Stimulated activated CD8-positive, alpha-beta memory T cell treated with anti-CD3 and anti-CD28 coated beads, Interleukin-12 subunit alpha, Interleukin-12 subunit beta, amount 100 ng/mL, for 1 hour (primary cell): ENCODE results near the gene TMEM43.

Experiments
- DNase-seq: peaks from one replicate; pipeline ENCODE4 v3.0.0-alpha.2; 2020; ENCODE audit warnings: low read depth

TMEM43 gene

GRCh38 chr3:14121859-14122258 is 3.0 kb upstream of the TMEM43 start:
- no peak for DNase-seq

DNA sequence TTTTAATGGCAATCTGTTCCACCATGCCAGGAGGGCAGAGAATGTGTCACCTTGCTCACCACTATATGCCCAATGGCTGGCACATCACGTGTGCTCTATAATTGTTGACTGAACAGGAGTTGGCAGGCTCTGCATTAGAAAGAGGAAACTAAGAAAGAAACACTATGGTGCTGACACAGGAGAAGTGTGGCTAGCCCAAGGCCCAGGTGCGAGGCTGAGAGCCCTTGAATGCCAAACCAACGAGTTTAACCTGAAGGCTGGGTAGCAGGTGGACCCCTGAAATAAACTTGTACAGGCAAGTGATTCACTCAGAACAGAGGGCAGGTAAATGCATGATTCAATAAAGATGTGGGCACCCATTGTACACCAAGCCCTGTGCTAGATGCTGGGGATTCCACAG is 2.6 kb upstream of the TMEM43 start:
- no peak for DNase-seq

DNA sequence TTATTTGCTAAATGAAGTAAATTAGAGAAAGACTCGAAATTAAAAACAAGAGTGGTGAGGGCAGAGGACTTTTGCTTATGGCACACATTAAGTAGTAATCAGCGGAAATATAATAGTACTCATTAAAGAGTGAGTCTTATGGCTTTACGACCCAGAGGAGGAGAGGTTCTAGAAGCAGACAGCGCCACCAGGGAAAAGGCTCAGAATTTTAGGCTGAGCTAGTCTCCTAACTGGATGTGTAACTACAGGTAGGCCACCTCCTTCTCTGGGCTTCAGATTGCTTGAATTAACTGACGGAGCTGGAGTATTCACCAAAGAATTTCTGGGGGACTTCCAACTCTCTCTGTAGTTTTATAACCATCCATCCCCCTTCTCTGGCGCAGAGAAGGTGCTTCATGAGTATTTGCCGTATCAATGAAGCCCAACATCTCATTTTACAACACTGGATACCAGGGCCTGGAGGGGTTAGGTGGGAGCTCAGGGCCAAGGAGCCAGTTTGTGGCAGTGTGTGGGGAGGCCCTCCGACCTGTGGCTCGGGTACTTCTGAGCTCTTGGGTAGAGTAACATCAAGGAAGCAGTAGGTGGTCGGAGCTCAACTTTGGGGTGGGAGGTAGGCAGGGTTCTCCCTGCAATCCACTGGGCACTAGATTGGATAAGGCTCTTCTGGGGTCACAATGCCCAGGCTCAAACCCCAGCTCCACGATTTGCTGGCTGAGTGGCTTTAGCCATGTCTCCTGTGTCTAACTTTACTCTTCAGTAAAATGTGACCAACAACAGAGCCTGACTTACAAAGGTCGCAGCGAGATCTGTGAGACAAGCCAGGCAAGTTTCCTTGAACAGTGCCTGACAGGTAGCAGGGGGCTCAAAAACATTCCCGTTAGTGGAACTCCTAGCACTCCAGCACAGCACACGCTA is 1.3 kb upstream of the TMEM43 start:
- no peak for DNase-seq

DNA sequence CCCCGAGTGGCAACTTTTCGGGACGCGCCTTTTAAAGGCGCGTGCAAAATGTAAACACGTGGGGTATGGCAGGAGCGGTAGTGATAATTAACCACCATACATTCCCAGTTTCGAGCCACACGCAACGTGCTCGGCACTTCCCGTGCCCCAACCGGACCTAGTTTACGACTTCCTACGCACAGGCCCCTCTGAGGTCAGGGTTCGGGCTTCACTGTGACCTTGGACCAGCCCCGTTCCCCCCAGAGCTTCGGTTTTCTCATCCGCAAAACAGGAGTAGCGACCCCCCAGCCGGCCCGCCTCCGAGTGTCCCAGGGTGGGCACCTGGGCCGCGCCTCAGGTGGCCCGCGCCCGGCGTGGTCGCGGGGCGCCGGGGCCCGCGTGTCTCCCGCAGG is 633 bp upstream of the TMEM43 start:
- peak; percentile 32 for DNase-seq

DNA sequence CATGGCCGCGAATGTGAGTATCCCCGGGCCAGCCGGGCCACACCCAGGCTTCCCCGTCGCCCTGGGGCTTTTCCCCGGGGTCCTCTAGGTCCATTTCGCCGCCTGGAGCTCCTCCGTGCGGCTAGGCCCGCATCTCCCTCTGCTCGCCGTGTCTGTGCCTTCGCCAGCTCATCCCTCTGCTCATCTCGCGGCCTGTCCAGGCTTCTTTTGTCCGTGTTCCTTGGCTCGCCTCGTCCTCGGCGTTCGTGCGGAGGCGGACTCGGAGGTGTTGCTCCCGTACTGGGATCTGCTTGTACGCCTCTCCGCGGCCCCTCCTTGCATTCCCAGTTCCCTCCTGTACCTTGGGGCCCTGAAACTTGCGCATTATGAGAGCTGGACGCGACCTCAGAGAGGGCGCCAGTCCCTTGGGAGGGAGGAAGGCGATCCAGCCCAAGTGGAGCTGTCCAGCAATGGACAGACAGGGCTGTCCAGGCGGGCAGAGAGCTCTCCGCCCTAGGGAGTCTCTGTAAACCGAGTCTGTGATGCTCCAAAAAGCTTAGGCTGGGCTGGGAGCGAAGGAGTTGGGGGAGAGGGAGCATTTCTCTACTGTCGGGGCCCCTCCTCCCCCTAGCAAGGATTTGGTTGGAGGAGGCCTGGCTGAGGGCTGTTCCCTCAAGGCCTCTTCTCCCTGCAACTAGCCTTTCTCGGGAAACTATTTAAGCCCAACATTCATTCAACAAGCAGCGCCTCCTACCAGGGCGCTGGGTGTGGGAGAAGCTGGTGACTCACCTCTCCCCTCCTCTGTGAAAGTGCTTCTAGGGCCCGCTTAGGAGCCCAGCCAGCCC is 553 bp downstream of the TMEM43 start:
- peak; percentile 39 for DNase-seq

DNA sequence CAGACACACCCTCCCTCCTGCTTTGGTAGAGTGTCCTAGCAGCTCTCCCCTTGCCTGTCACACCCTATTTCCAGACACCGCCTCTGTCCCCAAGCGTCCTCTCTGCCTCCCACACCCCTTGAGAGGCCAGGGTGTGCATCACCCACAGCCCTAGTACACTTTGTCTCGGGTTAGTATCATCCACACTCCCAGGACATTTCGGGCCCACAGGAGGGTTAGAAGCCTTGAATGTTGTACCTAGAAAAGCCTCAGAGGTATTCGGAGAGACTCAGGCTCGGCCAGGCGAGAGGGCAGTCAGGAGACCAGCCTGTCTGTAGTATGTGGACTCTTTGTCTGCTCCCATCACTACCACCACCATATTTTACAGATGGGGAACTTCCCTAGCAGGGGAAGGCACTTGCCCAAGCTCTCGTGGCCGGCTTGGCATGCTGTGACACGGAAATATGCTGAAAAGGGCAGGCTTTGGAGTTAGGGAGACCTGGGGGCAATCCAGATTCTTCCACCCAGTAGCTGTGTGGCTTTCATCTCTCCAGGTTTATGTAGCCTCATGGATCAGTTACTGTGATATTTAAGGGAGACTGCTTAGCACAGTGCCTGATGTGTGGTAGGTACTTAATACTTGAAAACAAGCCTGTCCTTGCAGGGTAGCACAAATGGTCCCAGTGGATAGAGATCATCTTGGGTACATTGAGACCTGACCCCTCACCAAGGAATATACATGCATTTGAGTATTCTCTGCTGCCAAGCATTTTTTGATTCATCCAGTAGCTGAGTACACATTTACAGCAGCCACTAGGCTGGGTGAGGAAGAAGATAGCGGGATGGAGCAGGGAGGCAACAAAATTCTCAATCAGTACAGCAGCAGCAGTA is 1.4 kb downstream of the TMEM43 start:
- no peak for DNase-seq

DNA sequence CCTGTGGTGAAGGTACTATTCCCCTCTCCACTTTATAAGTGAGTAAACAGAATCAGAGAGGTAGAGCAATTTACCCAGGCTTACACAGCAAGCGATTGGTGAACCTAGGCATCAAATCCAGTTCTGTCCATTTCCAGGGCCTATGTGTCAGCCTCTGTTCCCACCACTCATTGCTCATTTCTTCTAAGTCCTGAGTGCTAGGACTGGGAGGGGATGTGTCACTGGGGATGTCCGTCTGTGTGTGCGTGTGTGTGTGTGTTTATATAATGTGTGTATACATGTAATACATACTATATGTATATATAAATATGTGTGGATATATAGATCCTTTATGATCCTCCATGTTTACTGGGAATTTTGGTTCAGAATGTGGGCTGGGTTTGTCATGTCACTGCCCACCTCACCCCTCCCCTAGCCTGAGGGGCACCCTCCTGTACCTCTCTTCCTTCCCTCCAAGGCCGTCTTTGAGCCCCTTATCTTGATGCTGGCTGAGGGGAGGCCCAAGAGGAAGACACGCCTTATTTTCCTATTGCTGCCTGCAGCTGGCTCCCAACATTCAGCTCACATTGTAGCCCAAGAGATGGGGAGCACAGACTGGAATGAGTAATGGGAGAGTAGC is 2.1 kb downstream of the TMEM43 start:
- no peak for DNase-seq

DNA sequence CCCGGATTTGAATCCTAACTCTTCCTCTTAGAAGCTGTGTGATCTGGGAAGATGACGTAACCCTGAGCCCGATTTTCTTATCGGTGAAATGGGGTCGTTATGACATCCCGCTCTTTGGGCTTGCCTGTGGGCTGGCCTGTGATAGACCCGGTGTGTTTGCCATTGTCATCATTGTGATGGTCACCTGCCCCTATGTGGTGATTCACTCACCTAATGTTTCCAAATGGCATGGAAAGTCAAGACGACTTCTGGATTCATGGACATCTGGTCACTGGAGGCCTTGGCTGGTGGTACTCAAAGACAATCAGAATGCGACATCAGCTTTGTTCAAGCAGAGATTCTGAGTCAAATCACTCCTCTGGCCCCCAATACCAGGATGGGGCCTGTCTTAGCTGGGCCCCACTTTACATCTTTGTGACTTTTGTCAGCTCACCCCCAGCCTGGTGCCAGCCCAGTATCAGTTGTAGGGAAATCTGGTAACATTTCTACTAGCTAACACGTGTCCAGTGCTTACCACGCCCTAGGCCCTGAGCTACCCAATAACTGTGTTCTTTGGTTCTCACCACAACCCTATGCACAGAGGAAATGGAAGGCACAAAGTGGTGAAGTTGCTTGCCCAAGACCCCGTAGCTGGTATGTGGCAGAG is 2.8 kb downstream of the TMEM43 start:
- DNase-seq, result no peak

DNA sequence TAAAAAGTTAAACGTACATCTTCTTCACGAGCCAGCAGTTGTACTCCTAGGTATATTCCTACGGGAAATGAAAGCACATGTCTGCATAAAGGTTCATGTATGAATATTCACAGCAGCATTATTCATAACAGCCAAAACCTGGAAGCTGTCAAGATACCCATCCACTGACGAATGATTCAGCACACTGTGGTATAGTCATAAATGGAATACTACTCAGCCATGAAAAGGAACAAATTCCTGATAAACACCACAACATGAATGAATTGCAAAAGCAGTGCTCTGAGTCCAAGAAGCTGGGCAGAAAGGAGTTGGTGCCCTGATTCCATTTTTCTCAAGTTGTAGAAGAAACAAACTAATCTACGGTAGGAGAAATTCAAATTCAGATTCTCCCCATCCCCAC is 3.9 kb downstream of the TMEM43 start:
- DNase-seq, result no peak

DNA sequence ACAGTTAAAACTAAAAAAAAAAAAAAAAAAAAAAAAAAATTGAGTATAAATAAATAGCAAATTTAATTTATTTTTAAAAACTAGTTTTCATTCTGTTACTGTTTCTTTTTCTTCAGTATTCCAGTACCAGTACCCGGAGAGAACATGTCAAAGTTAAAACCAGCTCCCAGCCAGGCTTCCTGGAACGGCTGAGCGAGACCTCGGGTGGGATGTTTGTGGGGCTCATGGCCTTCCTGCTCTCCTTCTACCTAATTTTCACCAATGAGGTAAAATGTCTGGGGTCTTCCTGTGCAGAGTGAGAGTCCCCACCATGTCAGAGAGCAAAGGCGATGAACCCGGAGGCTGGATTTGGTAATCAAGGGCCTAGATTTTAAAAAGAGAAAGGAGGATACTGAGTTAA is 4.4 kb downstream of the TMEM43 start:
- no peak for DNase-seq

- DNase-seq, result no peak
Observed at GRCh38 chr3:14130230-14130629, 5.4 kb downstream of the TMEM43 start.

GRCh38 chr3:14130707-14131106 is 5.9 kb downstream of the TMEM43 start:
- no peak for DNase-seq

DNA sequence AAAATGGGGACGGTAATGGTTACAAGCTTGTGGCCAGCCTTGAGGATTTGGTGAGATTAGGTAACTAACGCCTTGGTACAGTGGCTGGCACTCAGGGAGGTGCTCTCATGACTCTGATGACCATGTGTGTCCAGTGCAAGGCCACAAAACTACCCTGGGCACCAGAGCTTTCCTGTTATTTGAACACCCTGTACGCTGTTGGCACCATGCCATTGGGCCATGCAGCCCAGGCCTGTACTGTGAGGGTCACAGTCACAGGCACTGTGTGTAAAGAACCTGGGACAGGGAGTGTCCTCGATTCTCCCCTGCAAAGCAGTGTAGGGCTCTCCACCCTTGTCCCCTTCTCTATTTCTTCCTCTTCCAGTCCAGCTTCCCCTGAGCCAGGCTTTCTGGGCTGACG is 6.3 kb downstream of the TMEM43 start:
- DNase-seq, result no peak

DNA sequence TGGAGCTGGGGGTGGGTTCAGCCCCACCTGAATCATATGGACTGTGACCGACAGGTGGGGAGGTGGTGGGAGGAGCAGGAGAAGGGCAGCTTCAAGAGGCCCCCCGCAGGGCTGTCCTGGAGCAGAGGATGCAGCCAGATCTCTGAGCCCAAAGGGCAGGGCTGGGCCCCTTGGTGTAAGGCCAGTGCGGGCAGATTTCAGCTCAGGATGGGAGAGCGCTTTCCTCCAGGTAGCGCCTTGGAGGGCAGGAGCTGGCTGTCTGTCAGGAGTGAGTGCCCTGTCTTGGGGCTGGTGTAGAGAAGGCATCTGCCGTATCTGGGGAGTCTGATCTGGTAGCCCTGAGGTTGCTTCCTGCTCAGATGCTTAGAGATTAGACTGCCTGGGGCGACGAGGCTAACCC is 7.3 kb downstream of the TMEM43 start:
- no peak for DNase-seq

GRCh38 chr3:14132689-14133088 is 7.8 kb downstream of the TMEM43 start:
- no peak for DNase-seq

GRCh38 chr3:14133188-14133800 is 8.4 kb downstream of the TMEM43 start:
- no peak for DNase-seq

DNA sequence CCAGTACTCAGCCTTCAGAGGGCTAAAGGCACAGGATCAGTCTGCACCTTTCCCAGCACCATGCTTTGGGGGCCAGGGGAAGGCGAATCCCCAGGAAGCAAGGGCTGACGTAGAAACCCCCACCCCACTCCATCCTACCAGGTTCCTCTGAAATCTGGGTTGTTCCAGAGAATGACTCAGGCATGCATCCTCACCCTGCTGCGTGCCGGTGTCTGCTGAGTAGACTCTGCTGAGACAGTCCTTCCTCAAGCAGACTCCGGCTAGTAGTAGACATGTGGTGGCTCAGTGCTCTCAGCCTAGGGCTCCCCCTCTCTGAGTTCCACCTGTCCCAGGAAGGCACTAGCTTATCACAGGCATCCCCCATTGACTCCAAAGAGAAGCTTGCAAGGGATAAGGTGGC is 9.0 kb downstream of the TMEM43 start:
- no peak for DNase-seq

GRCh38 chr3:14134291-14134690 is 9.4 kb downstream of the TMEM43 start:
- DNase-seq, result no peak

GRCh38 chr3:14135581-14135980 is 10.7 kb downstream of the TMEM43 start:
- no peak for DNase-seq

DNA sequence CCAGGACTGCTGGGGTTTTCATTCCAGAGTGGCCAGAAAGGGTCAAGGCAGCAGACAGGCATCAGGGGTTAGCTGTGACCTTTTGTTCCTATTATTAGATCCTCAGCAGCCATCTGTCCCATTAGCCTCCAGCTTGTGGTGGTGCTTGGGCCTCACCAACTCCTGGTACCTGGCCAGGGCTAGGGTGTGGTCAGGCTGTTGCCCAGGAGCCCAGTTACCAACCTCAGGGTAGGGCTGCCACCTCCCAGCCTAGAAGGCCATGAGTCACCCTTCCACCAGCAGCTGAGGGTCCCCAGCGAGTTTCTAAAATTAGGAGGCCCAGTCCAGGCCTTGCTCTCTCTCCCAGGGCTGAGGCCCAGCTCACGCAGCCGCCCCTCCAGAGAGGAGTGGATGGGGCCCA is 12.2 kb downstream of the TMEM43 start:
- DNase-seq, result no peak

GRCh38 chr3:14137445-14137844 is 12.6 kb downstream of the TMEM43 start:
- DNase-seq, result no peak
